Activated naive CD8-positive, alpha-beta T cell treated with anti-CD3 and anti-CD28 coated beads, Interleukin-2, amount 50 U/mL, for 24 hours (primary cell): ENCODE results near the gene KTI12.
"Not testable (repeated sequence)": the region's sequence is repeated elsewhere in the genome, so short reads cannot be mapped to it uniquely, and the experiment has no call there.

ENCODE experiments used
- ATAC-seq: fragments of 150-1000 bp; cut with Tn5 transposase; one replicate; pipeline ENCODE4 v1.10.0; 2021
- DNase-seq: peaks from one replicate; pipeline ENCODE4 v3.0.0; 2021
- H3K27ac Mint-ChIP-seq: one replicate; pipeline ENCODE4 v1.8.0; 2021; ENCODE audit warnings: mild to moderate bottlenecking, mixed read lengths
- H3K27me3 Mint-ChIP-seq: one replicate; pipeline ENCODE4 v1.8.0; 2021; ENCODE audit warnings: mixed read lengths
- H3K36me3 Mint-ChIP-seq: one replicate; pipeline ENCODE4 v1.8.0; 2021; ENCODE audit warnings: low read depth, mixed read lengths
- H3K4me1 Mint-ChIP-seq: one replicate; pipeline ENCODE4 v1.8.0; 2021; ENCODE audit warnings: mixed read lengths
- H3K4me3 Mint-ChIP-seq: one replicate; pipeline ENCODE4 v1.8.0; 2021; ENCODE audit warnings: mild to moderate bottlenecking, moderate library complexity, mixed read lengths
- H3K9me3 Mint-ChIP-seq: one replicate; pipeline ENCODE4 v1.8.0; 2021; ENCODE audit warnings: mixed read lengths

The KTI12 gene

GRCh38 chr1:52055066-52055865 is 21.7 kb upstream of the KTI12 start, which contains the start of gene TXNDC12:
Gene TXNDC12, minus strand, starts transcription at chr1:52055191. Its CDS starts 95 bp downstream, at chr1:52055096.
- DNase-seq, result peak; percentile 69

GRCh38 chr1:52054496-52055065 is 21.0 kb upstream of the KTI12 start:
- Mint-ChIP-seq H3K36me3 (peaks cover 33% of the 10 kb centered on the region), H3K4me3 (peak overlapping the region; percentile 94), H3K4me1 (peaks cover 59% of the 10 kb centered on the region), H3K27ac (peak overlapping the region; percentile 98), H3K27me3 (no peaks in the 10 kb centered on the region), H3K9me3 (no peaks in the 10 kb centered on the region)
- ATAC-seq (no peak), DNase-seq (no peak)

More at GRCh38 chr1:52055066-52055865, 21.7 kb upstream of the KTI12 start, which contains the start of gene TXNDC12:
- ATAC-seq, result peak; percentile 66
- no peaks in the 10 kb centered on the region for H3K27me3 Mint-ChIP-seq
- H3K4me3 Mint-ChIP-seq, result peak within 1 kb of the TSS; percentile 94
- no peaks in the 10 kb centered on the region for H3K9me3 Mint-ChIP-seq
- peak within 1 kb of the TSS; percentile 98 for H3K27ac Mint-ChIP-seq
- peaks cover 28% of the 10 kb centered on the region for H3K36me3 Mint-ChIP-seq
- peaks cover 58% of the 10 kb centered on the region for H3K4me1 Mint-ChIP-seq

- H3K27ac Mint-ChIP-seq, result peak overlapping the region; percentile 98
These were observed 20.3 kb upstream of the KTI12 start for GRCh38 chr1:52053862-52054261.

GRCh38 chr1:52049337-52049736 is 15.7 kb upstream of the KTI12 start:
- not testable (repeated sequence) for H3K27ac Mint-ChIP-seq, H3K9me3 Mint-ChIP-seq, H3K27me3 Mint-ChIP-seq, H3K4me3 Mint-ChIP-seq, ATAC-seq, DNase-seq
- peaks cover 45% of the 10 kb centered on the region for H3K36me3 Mint-ChIP-seq
- H3K4me1 Mint-ChIP-seq, result peaks cover 31% of the 10 kb centered on the region

More at GRCh38 chr1:52053862-52054261, 20.3 kb upstream of the KTI12 start:
- Mint-ChIP-seq H3K9me3 (no peaks in the 10 kb centered on the region), H3K27me3 (no peaks in the 10 kb centered on the region), H3K36me3 (peaks cover 28% of the 10 kb centered on the region), H3K4me1 (peaks cover 52% of the 10 kb centered on the region), H3K4me3 (peak overlapping the region; percentile 94)
- DNase-seq (no peak), ATAC-seq (no peak)

DNA sequence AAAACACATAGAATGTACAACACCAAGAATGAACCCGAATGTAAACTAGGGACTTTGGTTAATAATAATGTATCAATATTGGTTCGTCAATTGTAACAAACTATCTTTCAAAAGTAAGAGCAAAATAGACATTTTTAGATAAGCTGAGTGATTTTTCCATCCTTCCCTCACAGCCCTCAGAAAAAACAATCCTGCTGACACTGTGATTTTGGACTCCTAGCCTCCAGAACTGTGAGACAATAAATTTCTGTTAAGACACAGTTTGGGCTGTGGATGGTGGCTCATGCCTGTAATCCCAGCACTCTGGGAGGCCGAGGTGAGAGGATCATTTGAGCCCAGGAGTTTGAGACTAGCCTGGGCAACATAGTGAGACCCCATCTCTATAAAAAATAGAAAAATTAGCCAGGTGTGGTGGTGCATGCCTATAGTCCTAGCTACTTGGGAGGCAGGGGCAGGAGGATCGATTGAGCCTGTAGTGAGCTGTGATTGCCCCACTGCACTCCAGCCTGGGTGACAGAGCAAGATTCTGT is 12.1 kb upstream of the KTI12 start:
- not testable (repeated sequence) for H3K27me3 Mint-ChIP-seq, H3K27ac Mint-ChIP-seq, H3K9me3 Mint-ChIP-seq, ATAC-seq, H3K4me3 Mint-ChIP-seq, DNase-seq
- H3K36me3 Mint-ChIP-seq, result peaks cover 40% of the 10 kb centered on the region
- peaks cover 12% of the 10 kb centered on the region for H3K4me1 Mint-ChIP-seq

- Mint-ChIP-seq H3K4me3 (no peak overlapping the region), H3K27ac (no peak overlapping the region), H3K27me3 (no peaks in the 10 kb centered on the region), H3K4me1 (peaks cover 8% of the 10 kb centered on the region), H3K9me3 (no peaks in the 10 kb centered on the region), H3K36me3 (peaks cover 40% of the 10 kb centered on the region)
- ATAC-seq, result no peak
- DNase-seq, result no peak
These were observed 11.6 kb upstream of the KTI12 start for GRCh38 chr1:52045236-52045635.

DNA sequence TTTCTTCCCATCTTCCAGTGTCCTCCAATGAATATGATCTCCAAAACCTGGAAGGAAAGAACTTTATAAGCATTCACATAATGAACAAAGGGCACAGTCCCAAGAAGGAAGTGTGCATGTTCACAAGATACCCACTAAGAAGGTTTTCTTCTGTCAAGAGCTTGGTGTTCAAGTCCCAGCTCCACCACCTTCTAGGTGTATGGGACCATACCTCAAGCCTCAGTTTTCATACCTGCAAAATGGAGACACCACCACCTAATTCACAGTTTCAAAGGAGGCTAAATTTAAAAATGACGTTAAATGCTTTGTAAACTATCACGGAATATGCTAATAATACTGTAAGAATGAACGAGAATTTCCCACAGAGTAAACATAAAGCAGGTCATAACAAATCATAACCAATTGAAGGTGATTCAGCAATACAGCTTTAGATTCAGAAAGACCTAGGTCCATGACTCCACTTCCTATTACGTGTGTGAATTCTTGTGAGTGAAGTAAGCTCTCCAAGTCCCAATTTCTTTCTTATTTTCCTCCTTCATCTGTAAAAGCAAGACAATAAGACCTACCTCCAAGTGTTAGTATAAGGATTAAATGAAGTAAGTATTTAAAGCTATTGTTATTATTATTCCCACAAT is 8.1 kb upstream of the KTI12 start:
- Mint-ChIP-seq H3K27me3 (no peaks in the 10 kb centered on the region), H3K27ac (no peak overlapping the region), H3K36me3 (peaks cover 38% of the 10 kb centered on the region), H3K4me3 (no peak overlapping the region), H3K4me1 (peaks cover 5% of the 10 kb centered on the region), H3K9me3 (no peaks in the 10 kb centered on the region)
- ATAC-seq (no peak), DNase-seq (no peak)

DNA sequence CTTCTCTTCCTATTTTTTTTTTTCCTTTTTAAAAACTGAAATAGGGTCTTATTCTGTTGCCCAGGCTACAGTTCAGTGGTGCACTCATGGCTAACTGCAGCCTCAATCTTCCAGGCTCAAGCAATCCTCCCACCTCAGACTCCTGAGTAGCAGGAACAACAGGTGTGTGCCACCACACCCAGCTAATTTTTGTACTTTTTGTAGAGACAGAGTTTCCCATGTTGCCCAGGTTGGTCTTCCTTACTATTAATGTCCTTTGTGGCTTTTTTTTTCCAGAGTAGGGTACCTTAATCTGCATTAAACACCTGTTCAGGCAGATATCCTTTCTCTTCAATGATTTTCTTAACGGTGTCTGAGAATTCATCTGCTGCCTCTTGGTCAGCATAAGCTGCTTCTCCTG is 4.3 kb upstream of the KTI12 start:
- Mint-ChIP-seq H3K27ac (no peak overlapping the region), H3K4me1 (peaks cover 6% of the 10 kb centered on the region), H3K36me3 (peaks cover 22% of the 10 kb centered on the region), H3K27me3 (no peaks in the 10 kb centered on the region), H3K9me3 (no peaks in the 10 kb centered on the region), H3K4me3 (no peak overlapping the region)
- no peak for ATAC-seq
- DNase-seq, result no peak

DNA sequence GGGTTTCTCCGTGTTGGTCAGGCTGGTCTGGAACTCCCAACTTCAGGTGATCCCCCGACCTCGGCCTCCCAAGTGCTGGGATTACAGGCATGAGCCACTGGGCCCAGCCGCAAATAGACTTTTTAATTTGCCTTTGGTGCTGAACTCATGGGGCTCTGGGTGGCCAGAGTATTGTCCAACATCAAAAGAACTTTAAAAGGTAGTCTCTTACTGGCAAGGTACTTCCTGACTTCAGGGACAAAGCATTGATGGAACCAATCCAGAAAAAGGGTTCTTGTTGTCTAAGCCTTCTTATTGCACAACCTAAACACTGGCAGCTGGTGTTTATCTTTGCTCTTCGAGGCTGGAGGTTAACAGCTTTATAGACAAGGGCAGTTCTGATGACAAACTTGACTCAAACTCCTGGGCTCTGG is 3.8 kb upstream of the KTI12 start:
- no peaks in the 10 kb centered on the region for H3K9me3 Mint-ChIP-seq
- H3K4me1 Mint-ChIP-seq, result peaks cover 6% of the 10 kb centered on the region
- H3K27me3 Mint-ChIP-seq, result no peaks in the 10 kb centered on the region

GRCh38 chr1:52034050-52034384 is 407 bp upstream of the KTI12 start:
- Mint-ChIP-seq H3K4me1 (peaks cover 27% of the 10 kb centered on the region), H3K27ac (peak overlapping the region; percentile 93), H3K9me3 (no peaks in the 10 kb centered on the region), H3K27me3 (no peaks in the 10 kb centered on the region), H3K36me3 (peaks cover 33% of the 10 kb centered on the region), H3K4me3 (peak overlapping the region; percentile 92)
- DNase-seq, result no peak
- ATAC-seq, result no peak

More for the DNA sequence above, 3.8 kb upstream of the KTI12 start:
- Mint-ChIP-seq H3K27ac (no peak overlapping the region), H3K4me3 (no peak overlapping the region), H3K36me3 (peaks cover 27% of the 10 kb centered on the region)
- DNase-seq (no peak), ATAC-seq (no peak)

DNA sequence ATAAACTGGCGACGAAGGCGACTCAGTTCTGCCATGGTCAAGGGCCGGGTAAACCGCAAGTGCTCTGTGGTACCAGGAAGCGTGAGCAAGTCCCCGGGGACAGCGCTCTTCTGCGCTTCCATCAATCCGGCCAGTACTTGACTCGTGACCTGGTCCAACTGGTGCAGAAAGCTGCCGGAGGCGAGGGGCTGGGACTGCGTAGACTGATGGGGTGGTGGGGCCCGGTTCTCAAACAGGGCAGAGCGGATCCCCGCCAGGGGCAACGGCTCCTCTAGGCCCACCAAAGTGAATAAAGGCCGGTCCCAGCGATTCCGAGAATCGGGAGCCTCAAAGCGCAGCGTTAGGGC is 852 bp downstream of the KTI12 start:
- ATAC-seq (peak; percentile 11), DNase-seq (peak; percentile 20)
- peaks cover 27% of the 10 kb centered on the region for H3K36me3 Mint-ChIP-seq
- H3K27me3 Mint-ChIP-seq, result no peaks in the 10 kb centered on the region
- peak overlapping the region; percentile 93 for H3K27ac Mint-ChIP-seq
- H3K4me1 Mint-ChIP-seq, result peaks cover 27% of the 10 kb centered on the region
- peak overlapping the region; percentile 92 for H3K4me3 Mint-ChIP-seq
- H3K9me3 Mint-ChIP-seq, result no peaks in the 10 kb centered on the region

DNA sequence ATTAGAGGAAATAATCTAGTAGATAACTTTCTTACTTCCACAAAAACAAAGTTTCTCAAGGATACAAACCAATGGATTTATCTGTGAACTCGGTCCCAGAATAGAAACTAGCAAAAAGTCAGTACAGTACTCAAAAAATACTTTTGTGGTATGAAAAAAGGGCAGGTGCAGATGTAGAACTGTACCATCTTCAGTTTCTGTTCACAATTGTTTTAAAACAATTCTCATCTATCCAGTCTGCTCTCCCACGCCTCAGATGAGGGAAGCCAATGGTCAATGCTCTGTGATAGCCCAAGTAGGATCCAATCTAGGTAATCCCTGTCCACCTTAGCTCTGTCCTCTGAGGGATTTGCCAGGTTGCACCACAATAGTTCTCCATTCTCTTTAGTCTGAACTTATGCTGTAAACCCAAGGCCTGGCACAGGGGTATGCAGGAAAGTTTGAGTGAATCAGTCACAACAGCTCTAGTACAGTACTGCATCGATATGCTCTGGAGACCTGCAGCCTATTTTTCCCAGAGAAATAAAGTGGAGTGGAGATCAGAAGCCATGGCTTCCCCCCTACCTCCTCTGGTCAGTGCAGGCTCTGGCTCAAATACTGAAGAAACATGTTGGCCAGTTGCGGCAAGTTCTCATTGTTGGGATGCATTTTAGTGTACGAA is 1.4 kb downstream of the KTI12 start:
- peaks cover 29% of the 10 kb centered on the region for H3K36me3 Mint-ChIP-seq
- DNase-seq (no peak), ATAC-seq (no peak)
- peak overlapping the region; percentile 92 for H3K4me3 Mint-ChIP-seq
- H3K9me3 Mint-ChIP-seq, result no peaks in the 10 kb centered on the region
- H3K4me1 Mint-ChIP-seq, result peaks cover 27% of the 10 kb centered on the region
- no peaks in the 10 kb centered on the region for H3K27me3 Mint-ChIP-seq
- peak overlapping the region; percentile 93 for H3K27ac Mint-ChIP-seq

DNA sequence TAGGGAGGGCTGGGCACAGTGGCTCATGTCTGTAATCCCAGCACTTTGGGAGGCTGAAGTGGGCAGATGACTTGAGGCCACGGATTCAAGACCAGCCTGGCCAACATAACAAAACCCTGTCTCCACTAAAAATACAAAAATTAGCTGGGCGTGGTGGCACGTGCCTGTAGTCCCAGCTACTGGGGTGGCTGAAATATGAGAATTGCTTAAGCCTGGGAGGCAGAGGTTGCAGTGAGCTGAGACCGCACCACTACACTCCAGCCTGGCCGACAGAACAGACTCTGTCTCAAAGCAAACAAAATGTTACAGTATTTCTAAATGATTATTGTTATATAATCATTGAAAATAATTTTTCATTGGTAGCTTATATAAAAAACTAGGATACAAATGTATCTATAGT is 4.8 kb downstream of the KTI12 start:
- not testable (repeated sequence) for DNase-seq, H3K4me3 Mint-ChIP-seq, H3K9me3 Mint-ChIP-seq, H3K27ac Mint-ChIP-seq, H3K27me3 Mint-ChIP-seq, ATAC-seq
- peaks cover 23% of the 10 kb centered on the region for H3K4me1 Mint-ChIP-seq
- H3K36me3 Mint-ChIP-seq, result peaks cover 45% of the 10 kb centered on the region

DNA sequence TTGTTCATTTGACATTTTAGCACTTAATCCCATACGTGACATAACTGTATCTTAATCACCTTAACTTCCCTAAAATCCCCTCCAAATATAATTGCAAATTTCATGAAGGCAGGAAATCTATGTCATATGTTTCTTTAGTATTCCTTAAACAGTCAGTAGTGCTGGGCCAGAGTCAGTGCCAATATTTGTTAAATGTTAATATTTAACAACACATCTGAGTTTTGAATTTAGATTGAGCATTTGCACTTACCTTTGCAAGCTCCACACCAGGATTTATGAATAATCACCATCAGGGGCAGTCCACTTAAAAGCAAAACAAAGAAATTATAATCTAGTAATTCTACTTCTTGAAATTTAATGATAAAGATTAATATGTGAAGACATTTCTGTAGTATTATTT is 5.3 kb downstream of the KTI12 start:
- peaks cover 21% of the 10 kb centered on the region for H3K4me1 Mint-ChIP-seq
- H3K36me3 Mint-ChIP-seq, result peaks cover 46% of the 10 kb centered on the region
- no peak overlapping the region for H3K27ac Mint-ChIP-seq
- H3K4me3 Mint-ChIP-seq, result no peak overlapping the region
- ATAC-seq (no peak), DNase-seq (no peak)
- H3K27me3 Mint-ChIP-seq, result no peaks in the 10 kb centered on the region
- H3K9me3 Mint-ChIP-seq, result no peaks in the 10 kb centered on the region
